Activated naive CD4-positive, alpha-beta T cell treated with anti-CD3 and anti-CD28 coated beads, Interleukin-2, amount 50 U/mL, for 72 hours (primary cell): ENCODE measurements around the gene NRXN3. TPM values are rescaled to one million over a fixed set of nuclear protein-coding genes. Genes with fewer than 3 reads are reported as not detected.

Experiments
- ATAC-seq, 2 donors: fragments of 150-1000 bp; cut with Tn5 transposase; 2 replicates each; pipeline ENCODE4 v1.10.0; 2021; ENCODE audit warnings: mild to moderate bottlenecking in 2 of 2, moderate library complexity in 2 of 2
- DNase-seq, 2 donors: peaks; one replicate each; pipeline ENCODE4 v3.0.0; 2021 to 2022; ENCODE audit warnings: low spot score in 2 of 2
- H3K27ac Mint-ChIP-seq, 2 donors: one replicate each; pipeline ENCODE4 v1.8.0; 2022; ENCODE audit warnings: mild to moderate bottlenecking in 2 of 2, mixed read lengths in 2 of 2
- H3K36me3 Mint-ChIP-seq, 2 donors: one replicate each; pipeline ENCODE4 v1.8.0; 2022; ENCODE audit warnings: mixed read lengths in 2 of 2
- H3K9me3 Mint-ChIP-seq, 2 donors: one replicate each; pipeline ENCODE4 v1.8.0; 2022; ENCODE audit warnings: mixed read lengths in 2 of 2
- total RNA-seq, 2 donors: library from RNA; stranded (reverse); gene quantifications; one replicate each; pipeline ENCODE4 v1.2.3, GENCODE V29; 2022

Gene NRXN3
- total RNA-seq, 2 donors from 2014 or later = not detected

DNA sequence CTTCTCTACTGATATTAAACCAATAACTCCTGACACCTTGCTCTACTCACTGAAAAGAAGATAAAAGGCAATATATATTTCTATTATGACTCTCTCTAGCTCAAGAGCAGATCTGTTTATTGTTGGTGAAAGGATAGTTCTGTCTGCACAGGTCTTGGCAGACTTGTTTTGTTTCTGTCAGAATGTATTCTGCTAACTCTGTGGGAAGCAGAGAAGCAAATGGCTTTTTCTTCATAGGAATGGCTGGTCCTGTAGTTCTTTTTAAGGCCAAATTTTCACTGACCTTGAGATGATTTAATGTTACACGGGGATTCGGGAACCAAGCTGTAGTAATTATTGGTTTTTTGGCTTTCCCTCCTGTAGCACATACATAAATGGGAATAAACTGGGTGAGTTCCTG lies 1529.0 kb downstream of the NRXN3 start:
- H3K27ac Mint-ChIP-seq = no peak overlapping the region
- H3K36me3 Mint-ChIP-seq = peaks cover 0 to 5% of the 10 kb centered on the region in 2 donors
- ATAC-seq (no peak), DNase-seq (no peak)
- H3K9me3 Mint-ChIP-seq = peaks cover 10 to 13% of the 10 kb centered on the region in 2 donors

DNA sequence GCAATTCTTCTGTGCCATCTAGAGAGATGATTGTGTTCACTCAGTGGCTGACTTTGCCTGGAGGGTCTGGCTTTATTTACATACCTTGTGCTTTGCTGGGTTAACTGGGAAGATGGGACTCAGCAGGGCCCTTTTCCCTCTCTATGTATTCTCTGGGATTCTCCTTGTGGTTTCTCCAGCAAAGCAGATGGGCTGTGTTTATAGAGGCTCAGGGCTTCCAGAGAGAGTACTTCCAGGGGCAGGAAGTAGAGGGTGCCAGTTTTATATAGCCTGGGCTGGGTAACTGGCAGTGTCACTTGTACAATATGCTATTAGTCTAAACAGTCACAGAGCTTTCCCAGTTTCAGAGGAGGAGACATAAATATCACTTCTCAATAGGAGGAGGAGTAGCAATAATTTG lies 1531.2 kb downstream of the NRXN3 start:
- Mint-ChIP-seq H3K9me3 (peaks cover 10 to 16% of the 10 kb centered on the region in 2 donors), H3K36me3 (peaks cover 0 to 5% of the 10 kb centered on the region in 2 donors), H3K27ac (no peak overlapping the region)
- DNase-seq (no peak), ATAC-seq (no peak)

GRCh38 chr14:79702197-79702596 lies 1532.0 kb downstream of the NRXN3 start:
- DNase-seq = no peak
- ATAC-seq = no peak
- peaks cover 0 to 5% of the 10 kb centered on the region in 2 donors for H3K36me3 Mint-ChIP-seq

GRCh38 chr14:79703209-79703608 lies 1533.0 kb downstream of the NRXN3 start:
- peaks cover 0 to 5% of the 10 kb centered on the region in 2 donors for H3K36me3 Mint-ChIP-seq
- peaks cover 5 to 8% of the 10 kb centered on the region in 2 donors for H3K9me3 Mint-ChIP-seq
- H3K27ac Mint-ChIP-seq = no peak overlapping the region
- DNase-seq = no peak
- ATAC-seq = no peak

More at GRCh38 chr14:79702197-79702596, 1532.0 kb downstream of the NRXN3 start:
- H3K27ac Mint-ChIP-seq = no peak overlapping the region
- peaks cover 12 to 14% of the 10 kb centered on the region in 2 donors for H3K9me3 Mint-ChIP-seq

DNA sequence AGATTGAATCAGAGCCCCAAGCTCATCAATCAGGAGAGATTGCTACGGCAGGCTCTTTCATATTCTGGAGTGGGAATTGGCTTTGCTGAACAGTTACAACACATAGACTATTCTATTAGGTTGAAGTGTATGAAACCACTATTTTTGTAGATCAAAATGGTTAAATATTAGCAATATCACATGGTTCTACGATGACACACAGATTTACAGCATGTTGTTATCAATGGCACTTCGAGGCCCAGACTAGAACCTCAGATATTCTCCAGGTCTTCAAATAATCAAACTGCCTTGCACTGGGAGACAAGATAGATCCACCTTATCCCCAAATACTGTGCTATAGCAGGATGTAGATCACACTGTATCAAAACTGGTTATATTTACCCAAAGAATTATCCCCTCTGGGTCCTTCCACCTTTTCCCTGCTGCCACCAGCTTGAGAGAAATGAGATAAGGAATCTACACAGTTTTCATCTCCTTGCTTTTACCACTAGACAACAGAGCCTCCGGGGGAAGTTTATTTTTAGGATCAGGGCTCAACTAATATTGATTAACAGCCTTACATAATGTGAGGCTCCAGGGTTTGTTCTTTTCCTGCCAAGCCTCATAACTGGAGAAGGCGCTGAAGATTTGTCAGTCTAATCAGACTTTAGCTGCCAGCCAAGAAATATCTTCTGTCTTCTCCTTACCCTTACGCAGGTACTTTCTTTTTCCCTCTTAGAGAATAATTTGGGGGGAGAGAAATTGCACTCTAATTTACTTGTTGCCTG lies 1534.1 kb downstream of the NRXN3 start:
- Mint-ChIP-seq H3K9me3 (peaks cover 9 to 10% of the 10 kb centered on the region in 2 donors), H3K36me3 (peaks cover 0 to 5% of the 10 kb centered on the region in 2 donors), H3K27ac (no peak overlapping the region)
- DNase-seq (no peak), ATAC-seq (no peak)

- Mint-ChIP-seq H3K36me3 (peaks cover 0 to 5% of the 10 kb centered on the region in 2 donors), H3K27ac (no peak overlapping the region), H3K9me3 (peaks cover 9 to 10% of the 10 kb centered on the region in 2 donors)
- DNase-seq = no peak
- ATAC-seq = no peak
Measured at GRCh38 chr14:79705126-79705894, 1535.1 kb downstream of the NRXN3 start.

DNA sequence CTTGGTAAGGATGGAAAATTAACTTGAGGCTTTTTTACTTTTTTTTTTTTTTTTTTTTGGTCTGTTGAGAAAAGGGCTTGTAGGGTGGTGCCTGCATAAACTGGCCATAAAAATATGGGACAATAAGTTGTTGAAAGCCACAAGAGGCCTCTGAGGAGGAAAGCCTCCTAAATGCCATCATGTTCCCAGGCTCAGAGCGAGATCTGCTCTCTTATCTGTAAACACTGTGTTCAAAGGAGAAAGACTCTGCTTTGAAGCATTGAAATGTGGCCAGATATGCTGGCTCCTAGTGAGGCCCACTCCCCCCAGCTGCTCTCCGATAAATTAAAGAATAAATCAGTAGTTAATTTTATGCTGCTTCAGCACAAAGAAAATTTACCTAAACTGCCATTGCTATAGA lies 1536.2 kb downstream of the NRXN3 start:
- Mint-ChIP-seq H3K9me3 (peaks cover 9 to 10% of the 10 kb centered on the region in 2 donors), H3K27ac (no peak overlapping the region), H3K36me3 (peaks cover 0 to 5% of the 10 kb centered on the region in 2 donors)
- no peak for ATAC-seq
- DNase-seq = no peak

DNA sequence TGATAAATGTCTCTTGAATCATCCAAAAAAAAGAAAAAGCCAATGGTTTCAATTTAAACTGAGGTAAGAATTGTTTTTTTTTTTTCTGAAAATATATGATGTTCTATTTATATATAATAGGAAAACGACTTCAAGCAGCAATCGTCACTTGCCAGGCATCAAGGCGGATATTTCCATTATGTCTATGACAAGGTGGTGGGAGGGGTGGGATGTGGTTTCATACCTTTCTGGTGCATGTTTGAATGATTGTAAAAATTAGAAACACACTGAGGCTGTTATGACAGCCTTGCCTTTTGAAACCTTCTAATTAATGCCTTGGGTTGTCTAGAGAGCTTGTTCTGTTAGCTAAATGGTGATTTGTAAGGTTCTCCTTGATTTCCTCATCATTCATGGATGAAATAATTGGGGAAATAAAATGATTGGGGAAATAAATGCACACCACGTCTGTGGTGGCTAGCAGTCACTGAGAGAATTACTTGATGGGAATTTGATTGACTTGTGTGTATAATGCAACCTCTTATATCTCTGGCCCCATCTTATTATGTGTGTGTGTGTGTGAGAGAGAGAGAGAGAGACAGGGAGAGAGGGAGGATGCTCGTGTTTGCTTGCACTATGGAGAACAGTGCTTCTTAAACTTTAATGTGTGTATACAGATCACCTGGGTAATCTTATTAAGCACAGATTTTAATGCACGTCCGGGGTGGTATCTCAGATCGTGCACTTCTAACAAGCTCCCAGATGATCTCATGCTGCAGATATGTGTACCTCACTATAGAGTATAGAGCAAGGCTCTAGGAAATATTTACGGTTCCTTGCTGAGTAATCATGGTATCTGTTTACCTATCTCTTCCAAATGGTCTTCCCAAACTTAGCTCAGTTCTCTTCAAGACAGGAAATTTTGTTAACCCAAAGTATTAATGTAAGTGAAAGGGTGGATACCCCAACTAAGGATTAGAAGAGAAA lies 1538.5 kb downstream of the NRXN3 start:
- no peak for DNase-seq
- H3K27ac Mint-ChIP-seq = no peak overlapping the region
- H3K9me3 Mint-ChIP-seq = peaks cover 6 to 9% of the 10 kb centered on the region in 2 donors
- no peaks in the 10 kb centered on the region for H3K36me3 Mint-ChIP-seq
- no peak for ATAC-seq

DNA sequence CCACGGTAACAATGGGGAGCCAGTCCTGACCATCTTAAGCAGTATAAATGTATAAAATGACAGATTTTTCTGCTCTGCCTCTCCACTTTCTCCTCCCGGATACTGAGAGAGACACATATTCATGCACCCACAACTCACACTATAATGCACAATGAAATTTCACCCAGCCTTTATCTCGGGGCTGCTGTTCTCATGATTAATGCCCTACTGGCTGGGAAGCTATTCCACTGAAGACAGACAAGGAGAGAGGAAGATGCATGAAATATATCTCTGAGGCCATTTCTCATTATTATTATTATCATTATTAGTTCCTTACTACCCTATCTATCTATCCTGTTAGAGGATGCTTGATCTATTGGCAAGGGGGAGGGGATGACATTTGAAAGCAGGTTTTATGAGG lies 1539.4 kb downstream of the NRXN3 start:
- H3K27ac Mint-ChIP-seq = no peak overlapping the region
- ATAC-seq (no peak), DNase-seq (no peak)
- H3K36me3 Mint-ChIP-seq = no peaks in the 10 kb centered on the region
- H3K9me3 Mint-ChIP-seq = peaks cover 6 to 9% of the 10 kb centered on the region in 2 donors

- Mint-ChIP-seq H3K9me3 (peaks cover 2 to 3% of the 10 kb centered on the region in 2 donors), H3K27ac (no peak overlapping the region), H3K36me3 (no peaks in the 10 kb centered on the region)
- ATAC-seq = no peak
- no peak for DNase-seq
Measured at GRCh38 chr14:79712302-79712950, 1542.3 kb downstream of the NRXN3 start.

DNA sequence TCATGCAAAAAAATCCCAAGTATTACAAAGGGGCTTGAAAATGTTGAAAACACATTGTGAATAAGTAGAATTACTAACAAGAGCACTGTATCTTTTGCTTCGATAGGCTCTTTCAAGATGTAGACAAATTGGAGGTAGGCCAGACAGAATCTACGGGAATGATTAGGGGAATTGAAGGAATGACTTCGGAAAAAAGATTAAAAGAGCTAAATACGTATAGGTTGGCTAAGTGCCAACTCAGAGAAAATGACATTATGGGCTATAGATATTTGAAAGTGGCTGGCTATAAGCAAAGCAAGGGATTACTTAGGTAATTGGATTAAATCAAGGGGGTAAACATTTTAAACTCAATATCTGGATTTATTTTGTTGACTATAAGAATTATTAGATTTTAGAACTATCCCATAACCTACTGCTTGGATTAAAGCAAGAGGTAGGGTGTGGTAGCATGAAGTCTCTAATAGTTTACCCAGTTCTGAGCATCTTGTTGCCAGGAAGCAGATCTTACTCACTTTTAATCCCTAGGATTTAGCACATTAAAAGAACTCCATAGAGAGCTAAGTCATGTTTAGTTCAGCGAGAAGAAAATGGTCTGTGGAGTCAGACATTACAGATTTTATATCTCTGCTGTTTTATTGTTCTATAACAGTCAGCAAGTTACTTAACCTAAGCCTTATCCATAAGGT lies 1551.4 kb downstream of the NRXN3 start:
- Mint-ChIP-seq H3K27ac (no peak overlapping the region), H3K9me3 (peaks cover 3 to 9% of the 10 kb centered on the region in 2 donors), H3K36me3 (peaks cover 0 to 5% of the 10 kb centered on the region in 2 donors)
- ATAC-seq (no peak), DNase-seq (no peak)

DNA sequence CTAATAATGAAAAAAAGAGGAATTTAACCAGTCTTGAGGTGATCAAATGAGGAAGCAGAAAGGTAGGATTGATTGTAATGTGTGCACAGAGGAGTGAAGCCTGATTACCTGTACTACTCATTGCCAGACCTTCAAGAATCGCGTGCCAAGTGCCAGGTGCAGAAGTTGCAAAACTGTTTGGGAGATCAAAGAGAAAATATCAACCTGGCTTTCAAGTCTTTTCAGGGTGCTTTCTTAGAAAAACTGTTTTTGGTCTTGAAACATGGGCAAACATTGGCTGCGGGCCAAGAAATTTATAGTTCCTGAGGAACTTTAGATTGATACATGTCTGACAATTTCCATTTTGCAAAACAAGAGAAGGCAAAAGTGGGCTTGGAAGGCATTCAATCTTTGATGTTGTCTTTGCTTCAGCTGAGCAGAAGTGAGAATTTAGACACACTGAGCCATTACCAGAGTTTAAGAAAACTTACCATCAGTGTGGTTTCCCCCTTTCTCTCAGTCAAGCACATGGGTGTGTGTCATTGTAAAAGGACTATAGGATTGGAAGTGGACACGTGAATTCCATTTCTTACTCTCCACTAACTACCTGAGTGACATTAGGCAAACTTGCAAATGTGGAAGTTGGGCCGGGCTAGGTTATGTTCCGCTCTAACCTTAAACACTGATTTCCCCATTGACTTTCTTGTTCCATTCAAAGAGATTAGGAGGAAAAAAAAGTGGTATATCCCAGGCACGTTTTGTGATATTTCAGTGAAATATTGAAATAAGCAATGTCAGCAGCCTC lies 1555.0 kb downstream of the NRXN3 start:
- peaks cover 0 to 10% of the 10 kb centered on the region in 2 donors for H3K36me3 Mint-ChIP-seq
- peaks cover 7 to 9% of the 10 kb centered on the region in 2 donors for H3K9me3 Mint-ChIP-seq
- H3K27ac Mint-ChIP-seq = no peak overlapping the region
- no peak for DNase-seq
- ATAC-seq = peak in 1 of 2 donors; percentile 53

GRCh38 chr14:79727900-79728299 lies 1557.7 kb downstream of the NRXN3 start:
- Mint-ChIP-seq H3K27ac (no peak overlapping the region), H3K9me3 (peaks cover 4 to 5% of the 10 kb centered on the region in 2 donors), H3K36me3 (peaks cover 0 to 10% of the 10 kb centered on the region in 2 donors)
- DNase-seq (no peak), ATAC-seq (no peak)

- DNase-seq (no peak), ATAC-seq (no peak)
- Mint-ChIP-seq H3K36me3 (peaks cover 0 to 10% of the 10 kb centered on the region in 2 donors), H3K9me3 (peaks cover 4 to 5% of the 10 kb centered on the region in 2 donors), H3K27ac (no peak overlapping the region)
Measured at GRCh38 chr14:79728331-79728730, 1558.2 kb downstream of the NRXN3 start.

GRCh38 chr14:79729731-79730130 lies 1559.6 kb downstream of the NRXN3 start:
- no peak for ATAC-seq
- peaks cover 3 to 4% of the 10 kb centered on the region in 2 donors for H3K9me3 Mint-ChIP-seq
- H3K36me3 Mint-ChIP-seq = peaks cover 0 to 7% of the 10 kb centered on the region in 2 donors
- no peak for DNase-seq
- H3K27ac Mint-ChIP-seq = no peak overlapping the region
